ENCODE data around the gene KCNN4. TPM values are rescaled to one million over a fixed set of nuclear protein-coding genes. Genes with fewer than 3 reads are reported as not detected.
"Not testable (repeated sequence)": the region's sequence is repeated elsewhere in the genome, so short reads cannot be mapped to it uniquely, and the experiment has no call there.

The KCNN4 gene
- total and polyA plus RNA-seq, 2 experiments from 2014 or later = 3.6 to 5.4 TPM

GRCh38 chr19:43806848-43807247, 26.1 kb upstream of the KCNN4 start:
- H3K9me3 ChIP-seq (ENCODE audit: low read depth) = no peaks in the 10 kb centered on the region
- no peak overlapping the region for H3K4me3 ChIP-seq
- H3K4me1 ChIP-seq (ENCODE audit: insufficient read depth) = no peaks in the 10 kb centered on the region
- 79% methylated on average over 5 of the region's 5 CpGs for WGBS (ENCODE audit: low lambda C conversion rate, missing lambda C conversion rate)
- H3K4me2 ChIP-seq = no peak overlapping the region
- no peaks in the 10 kb centered on the region for H3K27me3 ChIP-seq
- no peak overlapping the region for H2AFZ ChIP-seq
- no peaks in the 10 kb centered on the region for H3K79me2 ChIP-seq
- H3K36me3 ChIP-seq (replicated peaks; ENCODE audit: insufficient read depth, low read depth) = no peaks in the 10 kb centered on the region
- H3K9me2 ChIP-seq (replicated peaks; ENCODE audit: insufficient read depth) = no peaks in the 10 kb centered on the region
- no peak for TF ChIP-seq CTCF (IDR thresholded peaks at IDR 0.05; ENCODE audit: poor library complexity)
- TF ChIP-seq EZH2 (IDR thresholded peaks at IDR 0.05; ENCODE audit: borderline replicate concordance) = no peak
- TF ChIP-seq EZH2phosphoT487 (IDR thresholded peaks at IDR 0.05; ENCODE audit: low read depth, severe bottlenecking, unreplicated experiment) = no peak
- H4K20me1 ChIP-seq (ENCODE audit: insufficient read depth, poor library complexity, severe bottlenecking) = no peaks in the 10 kb centered on the region
- H3K27ac ChIP-seq = no peak overlapping the region
- no peak for DNase-seq (ENCODE audit: low spot score)

GRCh38 chr19:43806401-43806800, 25.6 kb upstream of the KCNN4 start:
- H4K20me1 ChIP-seq (ENCODE audit: insufficient read depth, poor library complexity, severe bottlenecking) = not testable (repeated sequence)

GRCh38 chr19:43804432-43804831, 23.7 kb upstream of the KCNN4 start:
- 76% methylated on average over 2 of the region's 2 CpGs for WGBS (ENCODE audit: low lambda C conversion rate, missing lambda C conversion rate)
- Histone ChIP-seq H2AFZ (no peak overlapping the region), H3K9me2 (replicated peaks; ENCODE audit: insufficient read depth) (no peaks in the 10 kb centered on the region), H3K79me2 (no peaks in the 10 kb centered on the region), H4K20me1 (ENCODE audit: insufficient read depth, poor library complexity, severe bottlenecking) (no peaks in the 10 kb centered on the region), H3K4me1 (ENCODE audit: insufficient read depth) (no peaks in the 10 kb centered on the region), H3K4me2 (no peak overlapping the region), H3K4me3 (no peak overlapping the region), H3K27ac (no peak overlapping the region), H3K9me3 (ENCODE audit: low read depth) (no peaks in the 10 kb centered on the region), H3K36me3 (replicated peaks; ENCODE audit: insufficient read depth, low read depth) (no peaks in the 10 kb centered on the region), H3K27me3 (no peaks in the 10 kb centered on the region)
- TF ChIP-seq EZH2 (IDR thresholded peaks at IDR 0.05; ENCODE audit: borderline replicate concordance) = no peak
- TF ChIP-seq CTCF (IDR thresholded peaks at IDR 0.05; ENCODE audit: poor library complexity) = no peak
- TF ChIP-seq EZH2phosphoT487 (IDR thresholded peaks at IDR 0.05; ENCODE audit: low read depth, severe bottlenecking, unreplicated experiment) = no peak
- DNase-seq (ENCODE audit: low spot score) = no peak

More at GRCh38 chr19:43806401-43806800, 25.6 kb upstream of the KCNN4 start:
- H3K9me3 ChIP-seq (ENCODE audit: low read depth); H3K27ac ChIP-seq; H2AFZ ChIP-seq; H3K36me3 ChIP-seq (replicated peaks; ENCODE audit: insufficient read depth, low read depth); H3K4me3 ChIP-seq; H3K79me2 ChIP-seq; DNase-seq (ENCODE audit: low spot score); H3K9me2 ChIP-seq (replicated peaks; ENCODE audit: insufficient read depth); H3K27me3 ChIP-seq; H3K4me2 ChIP-seq; H3K4me1 ChIP-seq (ENCODE audit: insufficient read depth): not testable (repeated sequence)
- 91% methylated on average over 7 of the region's 7 CpGs for WGBS (ENCODE audit: low lambda C conversion rate, missing lambda C conversion rate)

- Histone ChIP-seq H3K36me3 (replicated peaks; ENCODE audit: insufficient read depth, low read depth) (no peaks in the 10 kb centered on the region), H2AFZ (no peak within 1 kb of the TSS), H4K20me1 (ENCODE audit: insufficient read depth, poor library complexity, severe bottlenecking) (no peaks in the 10 kb centered on the region), H3K27me3 (no peaks in the 10 kb centered on the region), H3K9me3 (ENCODE audit: low read depth) (no peaks in the 10 kb centered on the region), H3K4me1 (ENCODE audit: insufficient read depth) (no peaks in the 10 kb centered on the region), H3K79me2 (no peaks in the 10 kb centered on the region), H3K4me2 (no peak within 1 kb of the TSS), H3K9me2 (replicated peaks; ENCODE audit: insufficient read depth) (no peaks in the 10 kb centered on the region), H3K4me3 (no peak within 1 kb of the TSS), H3K27ac (no peak within 1 kb of the TSS)
- 58% methylated on average over 12 of the region's 12 CpGs for WGBS (ENCODE audit: low lambda C conversion rate, missing lambda C conversion rate)
- DNase-seq (ENCODE audit: low spot score) = no peak
- no peak for TF ChIP-seq CTCF (IDR thresholded peaks at IDR 0.05; ENCODE audit: poor library complexity)
- no peak for TF ChIP-seq EZH2 (IDR thresholded peaks at IDR 0.05; ENCODE audit: borderline replicate concordance)
- no peak for TF ChIP-seq EZH2phosphoT487 (IDR thresholded peaks at IDR 0.05; ENCODE audit: low read depth, severe bottlenecking, unreplicated experiment)
These were observed 21.6 kb upstream of the KCNN4 start, which contains the start of gene LYPD5 for GRCh38 chr19:43802216-43802951. Gene LYPD5, minus strand, starts transcription at chr19:43802447. Its CDS starts 67 bp downstream, at chr19:43802380.
